ENCODE data around the gene RSPH1. TPM values are rescaled to one million over a fixed set of nuclear protein-coding genes. Genes with fewer than 3 reads are reported as not detected.

Gene RSPH1
- total RNA-seq, 1 experiment from 2014 or later: 0.51 TPM

DNA sequence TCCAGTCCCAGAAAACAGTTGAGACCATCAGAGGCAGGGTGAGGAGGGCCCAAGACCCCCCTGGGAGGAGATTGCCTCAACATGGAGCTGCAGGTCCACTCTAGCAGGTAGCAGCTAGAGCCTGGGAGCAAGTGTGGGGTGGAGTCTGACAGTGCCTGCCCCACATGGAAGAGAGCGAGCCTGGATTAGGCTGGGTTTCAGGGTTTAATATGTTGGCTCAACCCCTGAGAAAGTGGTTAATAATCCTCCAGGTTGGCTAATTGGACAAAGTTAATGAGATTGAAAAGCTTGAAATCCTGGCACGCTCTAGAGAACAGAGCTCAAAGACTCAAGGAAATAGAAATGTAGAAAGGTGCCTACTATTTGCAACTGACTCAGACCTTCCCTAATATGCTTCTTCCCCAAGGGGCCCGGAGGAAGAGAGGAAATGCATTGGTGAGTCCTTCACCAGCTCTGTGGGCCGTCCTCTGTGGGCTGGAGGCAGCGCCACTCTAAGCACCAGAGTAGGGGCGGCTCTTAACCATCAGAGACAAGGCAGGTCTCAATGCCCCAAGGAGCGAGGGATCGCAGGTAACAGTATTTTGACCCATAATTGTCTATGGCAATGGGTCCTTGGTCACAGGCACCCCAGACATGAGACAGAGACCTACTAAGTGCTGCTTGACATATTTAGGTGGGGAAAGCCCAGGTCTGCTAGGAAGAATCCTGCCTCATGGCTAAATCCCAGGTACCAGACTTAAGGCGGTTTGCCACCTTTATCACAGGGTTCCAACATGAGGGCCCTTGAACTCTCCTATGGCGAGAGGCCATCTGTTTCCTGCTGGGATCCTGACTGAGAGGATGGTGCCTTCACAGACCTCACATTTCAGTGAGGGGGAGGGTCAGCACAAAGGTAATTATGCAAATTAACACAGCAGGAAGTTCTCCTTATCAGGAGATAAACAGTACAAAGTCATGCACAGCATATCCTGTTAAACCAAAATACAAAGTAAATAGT is 33.8 kb downstream of the RSPH1 start:
- H2AFZ ChIP-seq (ENCODE audit: low read length): no peak overlapping the region
- no peak overlapping the region for H3K27ac ChIP-seq (ENCODE audit: low read length)
- BruUV-seq (replicated peaks): no TSS peak
- H3K4me2 ChIP-seq (ENCODE audit: low read length): no peak overlapping the region
- H4K20me1 ChIP-seq (ENCODE audit: low read length): no peaks in the 10 kb centered on the region
- no peaks in the 10 kb centered on the region for H3K9me3 ChIP-seq (ENCODE audit: low read length)
- intact Hi-C loops (cut with micrococcal nuclease): no loop called here
- H3K9ac ChIP-seq (ENCODE audit: low read length): no peak overlapping the region
- CTCF ChIA-PET: no interaction called here
- H3K27me3 ChIP-seq (ENCODE audit: low read length): no peaks in the 10 kb centered on the region
- DNase-seq (no peak), ATAC-seq (no peak)
- H3K4me3 ChIP-seq (ENCODE audit: low read length): no peak overlapping the region
- no peaks in the 10 kb centered on the region for H3K9me2 ChIP-seq (replicated peaks; ENCODE audit: low read length)
- H3K4me1 ChIP-seq (ENCODE audit: insufficient read depth, low read length): no peaks in the 10 kb centered on the region
- H3K36me3 ChIP-seq (ENCODE audit: low read depth, low read length): no peaks in the 10 kb centered on the region
- POLR2A ChIA-PET (ENCODE audit: unreplicated experiment): no interaction called here
- H3K79me2 ChIP-seq (ENCODE audit: low read length): no peaks in the 10 kb centered on the region
- no peak for TF ChIP-seq EZH2phosphoT487 (IDR thresholded peaks at IDR 0.05; ENCODE audit: borderline replicate concordance, low read length)
- TF ChIP-seq, protein P1, sequence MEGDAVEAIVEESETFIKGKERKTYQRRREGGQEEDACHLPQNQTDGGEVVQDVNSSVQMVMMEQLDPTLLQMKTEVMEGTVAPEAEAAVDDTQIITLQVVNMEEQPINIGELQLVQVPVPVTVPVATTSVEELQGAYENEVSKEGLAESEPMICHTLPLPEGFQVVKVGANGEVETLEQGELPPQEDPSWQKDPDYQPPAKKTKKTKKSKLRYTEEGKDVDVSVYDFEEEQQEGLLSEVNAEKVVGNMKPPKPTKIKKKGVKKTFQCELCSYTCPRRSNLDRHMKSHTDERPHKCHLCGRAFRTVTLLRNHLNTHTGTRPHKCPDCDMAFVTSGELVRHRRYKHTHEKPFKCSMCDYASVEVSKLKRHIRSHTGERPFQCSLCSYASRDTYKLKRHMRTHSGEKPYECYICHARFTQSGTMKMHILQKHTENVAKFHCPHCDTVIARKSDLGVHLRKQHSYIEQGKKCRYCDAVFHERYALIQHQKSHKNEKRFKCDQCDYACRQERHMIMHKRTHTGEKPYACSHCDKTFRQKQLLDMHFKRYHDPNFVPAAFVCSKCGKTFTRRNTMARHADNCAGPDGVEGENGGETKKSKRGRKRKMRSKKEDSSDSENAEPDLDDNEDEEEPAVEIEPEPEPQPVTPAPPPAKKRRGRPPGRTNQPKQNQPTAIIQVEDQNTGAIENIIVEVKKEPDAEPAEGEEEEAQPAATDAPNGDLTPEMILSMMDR (conservative IDR thresholded peaks at IDR 0.05; ENCODE audit: low read depth, low read length): no peak
- no peak for TF ChIP-seq EZH2 (IDR thresholded peaks at IDR 0.05; ENCODE audit: low read length, unreplicated experiment)
- no peaks in the 10 kb centered on the region for H3F3A ChIP-seq (ENCODE audit: low read length, unreplicated experiment)

- intact Hi-C loops (cut with micrococcal nuclease): no loop called here
- Histone ChIP-seq H3K4me2 (ENCODE audit: low read length) (no peak overlapping the region), H3K27ac (ENCODE audit: low read length) (no peak overlapping the region), H3K4me1 (ENCODE audit: insufficient read depth, low read length) (no peaks in the 10 kb centered on the region; the same call in 1 of the 2 replicates), H3K36me3 (ENCODE audit: low read depth, low read length) (no peaks in the 10 kb centered on the region), H4K20me1 (ENCODE audit: low read length) (no peaks in the 10 kb centered on the region), H3K9ac (ENCODE audit: low read length) (no peak overlapping the region), H3K79me2 (ENCODE audit: low read length) (no peaks in the 10 kb centered on the region), H3K9me3 (ENCODE audit: low read length) (no peaks in the 10 kb centered on the region), H3K4me3 (ENCODE audit: low read length) (no peak overlapping the region), H3K9me2 (replicated peaks; ENCODE audit: low read length) (no peaks in the 10 kb centered on the region), H3K27me3 (ENCODE audit: low read length) (no peaks in the 10 kb centered on the region), H2AFZ (ENCODE audit: low read length) (no peak overlapping the region), H3F3A (ENCODE audit: low read length, unreplicated experiment) (no peaks in the 10 kb centered on the region)
- no TSS peak for BruUV-seq (replicated peaks)
- ChIA-PET POLR2A (ENCODE audit: unreplicated experiment) (no interaction called here), CTCF (no interaction called here)
- ATAC-seq: no peak
- TF ChIP-seq EZH2phosphoT487 (IDR thresholded peaks at IDR 0.05; ENCODE audit: borderline replicate concordance, low read length) (no peak), EZH2 (IDR thresholded peaks at IDR 0.05; ENCODE audit: low read length, unreplicated experiment) (no peak)
- TF ChIP-seq, protein P1 (conservative IDR thresholded peaks at IDR 0.05; ENCODE audit: low read depth, low read length): no peak
- no peak for DNase-seq
Measured at GRCh38 chr21:42461185-42461520, 34.9 kb downstream of the RSPH1 start.
